SW 1271 (cell line): ENCODE results near the gene ATP6V0C.
"Not testable (repeated sequence)": the region's sequence is repeated elsewhere in the genome, so short reads cannot be mapped to it uniquely, and the experiment has no call there.

ENCODE experiments used
- DNase-seq, 2 experiments: peaks; one replicate each; lab custom pipeline; 2025; lab: John Stamatoyannopoulos, UW

Gene ATP6V0C

GRCh38 chr16:2550283-2550878 is 36.6 kb downstream of the ATP6V0C start:
- DNase-seq: not testable (repeated sequence)

- not testable (repeated sequence) for DNase-seq
These were observed 37.7 kb downstream of the ATP6V0C start for GRCh38 chr16:2551420-2551889.

GRCh38 chr16:2554709-2555425 is 41.1 kb downstream of the ATP6V0C start:
- not testable (repeated sequence) for DNase-seq

GRCh38 chr16:2557150-2557549 is 43.4 kb downstream of the ATP6V0C start:
- DNase-seq: not testable (repeated sequence)

GRCh38 chr16:2560131-2560797 is 46.5 kb downstream of the ATP6V0C start:
- not testable (repeated sequence) for DNase-seq

GRCh38 chr16:2560798-2561133 is 47.0 kb downstream of the ATP6V0C start:
- DNase-seq: not testable (repeated sequence)

GRCh38 chr16:2567506-2567905 is 53.8 kb downstream of the ATP6V0C start:
- DNase-seq: not testable (repeated sequence)

GRCh38 chr16:2568573-2568972 is 54.8 kb downstream of the ATP6V0C start:
- DNase-seq: not testable (repeated sequence)
